Liver (tissue), 9 donors: ENCODE results near the gene FGF12. TPM values are rescaled to one million over a fixed set of nuclear protein-coding genes. Genes with fewer than 3 reads are reported as not detected.

ENCODE experiments used
- DNase-seq: peaks from one replicate; pipeline ENCODE4 v3.0.0-alpha.2; 2017; ENCODE audit warnings: low spot score
- H3K27ac ChIP-seq, 2 donors: one replicate each; pipeline ENCODE4 v1.7.0; 2013; ENCODE audit warnings: inconsistent platforms in 2 of 2, low read length in 2 of 2, control low read depth in 1 of 2, low read depth in 1 of 2, mild to moderate bottlenecking in 1 of 2
- H3K27me3 ChIP-seq, 4 donors: one replicate each; pipeline versions ENCODE4 v1.6.1 to v1.7.0; 2013; ENCODE audit warnings: low read length in 3 of 4, inconsistent platforms in 1 of 4, mild to moderate bottlenecking in 1 of 4, moderate library complexity in 1 of 4; ENCODE audit not compliant: control insufficient read depth in 4 of 4, insufficient read depth in 4 of 4
- H3K36me3 ChIP-seq, 4 donors: one replicate each; pipeline versions ENCODE4 v1.6.1 to v1.7.0; 2013; ENCODE audit warnings: low read length in 3 of 4, mild to moderate bottlenecking in 3 of 4, low read depth in 1 of 4, moderate library complexity in 1 of 4; ENCODE audit not compliant: control insufficient read depth in 4 of 4, insufficient read depth in 3 of 4
- H3K4me1 ChIP-seq, 4 donors: one replicate each; pipeline versions ENCODE4 v1.6.1 to v1.7.0; 2013; ENCODE audit warnings: low read length in 3 of 4, mild to moderate bottlenecking in 3 of 4, moderate library complexity in 1 of 4; ENCODE audit not compliant: control insufficient read depth in 4 of 4, insufficient read depth in 4 of 4
- H3K4me3 ChIP-seq, 3 donors: one replicate each; pipeline versions ENCODE4 v1.6.1 to v1.7.0; 2013; ENCODE audit warnings: low read length in 3 of 3, control low read depth in 1 of 3, low read depth in 1 of 3, mild to moderate bottlenecking in 1 of 3
- H3K9ac ChIP-seq, 2 donors: one replicate each; pipeline ENCODE4 v1.7.0; 2013; ENCODE audit warnings: low read length in 2 of 2, mild to moderate bottlenecking in 2 of 2, moderate library complexity in 2 of 2, control low read depth in 1 of 2, low read depth in 1 of 2
- H3K9me3 ChIP-seq, 4 donors: one replicate each; pipeline versions ENCODE4 v1.6.1 to v1.7.0; 2013; ENCODE audit warnings: low read length in 3 of 4; ENCODE audit not compliant: control insufficient read depth in 4 of 4
- ATF3 ChIP-seq: IDR thresholded peaks from 2 replicates; pipeline ENCODE4 v1.6.1; 2016; ENCODE audit warnings: antibody characterized with exemption
- CTCF ChIP-seq: fragments of 150-350 bp; IDR thresholded peaks from 2 replicates; pipeline ENCODE4 v1.5.1; 2017; ENCODE audit warnings: improper control_type of control experiment, low read depth, low read length; ENCODE audit not compliant: missing input control
- EGR1 ChIP-seq, 2 donors: IDR thresholded peaks; 2 replicates each; pipeline ENCODE4 v1.6.1; 2016 to 2018; ENCODE audit warnings: antibody characterized with exemption in 2 of 2, low read depth in 2 of 2
- FOXA1 ChIP-seq: IDR thresholded peaks from 2 replicates; pipeline ENCODE4 v1.6.1; 2016; ENCODE audit warnings: antibody characterized with exemption
- FOXA2 ChIP-seq: IDR thresholded peaks from 2 replicates; pipeline ENCODE4 v1.6.1; 2016; ENCODE audit warnings: antibody characterized with exemption
- HNF4A ChIP-seq, 2 donors: conservative IDR thresholded peaks; 2 replicates each; pipeline ENCODE4 v1.6.1; 2016; ENCODE audit warnings: antibody characterized with exemption in 2 of 2, mild to moderate bottlenecking in 2 of 2
- JUND ChIP-seq, 2 donors: IDR thresholded peaks; 2 replicates each; pipeline ENCODE4 v1.6.1; 2016; ENCODE audit warnings: antibody characterized with exemption in 2 of 2
- MAX ChIP-seq: IDR thresholded peaks from 2 replicates; pipeline ENCODE4 v1.6.1; 2016; ENCODE audit warnings: antibody characterized with exemption
- NR2F2 ChIP-seq: IDR thresholded peaks from 2 replicates; pipeline ENCODE4 v1.6.1; 2016; ENCODE audit warnings: antibody characterized with exemption
- REST ChIP-seq: IDR thresholded peaks from 2 replicates; pipeline ENCODE4 v1.6.1; 2016; ENCODE audit warnings: antibody characterized with exemption, mild to moderate bottlenecking
- RXRA ChIP-seq, 2 donors: IDR thresholded peaks; 2 replicates each; pipeline ENCODE4 v1.6.1; 2017 to 2018; ENCODE audit warnings: antibody characterized with exemption in 2 of 2, mild to moderate bottlenecking in 1 of 2
- TAF1 ChIP-seq: conservative IDR thresholded peaks from 2 replicates; pipeline ENCODE4 v1.6.1; 2016; ENCODE audit warnings: antibody characterized with exemption, mild to moderate bottlenecking
- ZBTB33 ChIP-seq: IDR thresholded peaks from 2 replicates; pipeline ENCODE4 v1.6.1; 2016; ENCODE audit warnings: antibody characterized with exemption
- WGBS: extraction: QIAGEN DNeasy Blood & Tissue Kit; methylation state at CpG from one replicate; pipeline ENCODE4 v1.1.7; 2013; 5-methylcytosine and 5-hydroxymethylcytosine counted together
- polyA plus RNA-seq, 2 donors: library from polyadenylated mRNA; stranded (reverse) in 1 of 2; unstranded in 1 of 2; fragments of 200-250 nt in 1 of 2; fragments of >200 nt in 1 of 2; fragmentation: Nextera tagmentation in 1 of 2; extraction: Ambion mirVana in 1 of 2; gene quantifications; one replicate each; pipeline versions ENCODE4 v1.2.1 to v1.2.3, GENCODE V29; 2013 to 2015
- total RNA-seq, 2 donors: library from RNA; depleted of rRNA; stranded (reverse); fragments of >200 nt; gene quantifications; one replicate each; pipeline ENCODE4 v1.2.3, GENCODE V29; 2014
- donor health status: healthy.
- donor health status: healthy.
- donor health status: healthy.
- donor health status: healthy.
- donor health status: healthy.

FGF12 gene
- total and polyA plus RNA-seq, 4 donors, result 0.11 to 0.59 (median 0.19) TPM

- 4% methylated on average over 53 of the region's 53 CpGs for WGBS
- Histone ChIP-seq H3K27me3 (peaks cover 0 to 42% (median 6%) of the 10 kb centered on the region in 4 donors), H3K36me3 (no peaks in the 10 kb centered on the region), H3K4me3 (peak overlapping the region in 2 of 3 donors; percentile 50 to 58), H3K4me1 (peaks cover 13 to 26% (median 21%) of the 10 kb centered on the region in 4 donors), H3K27ac (no peak overlapping the region), H3K9me3 (no peaks in the 10 kb centered on the region), H3K9ac (no peak overlapping the region)
- TF ChIP-seq RXRA (IDR thresholded peaks at IDR 0.05) (no peak), JUND (IDR thresholded peaks at IDR 0.05) (no peak), FOXA2 (no peak), ZBTB33 (no peak), EGR1 (IDR thresholded peaks at IDR 0.05; ENCODE audit: low read depth in 2 of 2) (no peak), ATF3 (no peak), FOXA1 (no peak), CTCF (no peak), REST (no peak)
- DNase-seq, result no peak
Observed at GRCh38 chr3:192409838-192410683, 317.3 kb downstream of the FGF12 start.

DNA sequence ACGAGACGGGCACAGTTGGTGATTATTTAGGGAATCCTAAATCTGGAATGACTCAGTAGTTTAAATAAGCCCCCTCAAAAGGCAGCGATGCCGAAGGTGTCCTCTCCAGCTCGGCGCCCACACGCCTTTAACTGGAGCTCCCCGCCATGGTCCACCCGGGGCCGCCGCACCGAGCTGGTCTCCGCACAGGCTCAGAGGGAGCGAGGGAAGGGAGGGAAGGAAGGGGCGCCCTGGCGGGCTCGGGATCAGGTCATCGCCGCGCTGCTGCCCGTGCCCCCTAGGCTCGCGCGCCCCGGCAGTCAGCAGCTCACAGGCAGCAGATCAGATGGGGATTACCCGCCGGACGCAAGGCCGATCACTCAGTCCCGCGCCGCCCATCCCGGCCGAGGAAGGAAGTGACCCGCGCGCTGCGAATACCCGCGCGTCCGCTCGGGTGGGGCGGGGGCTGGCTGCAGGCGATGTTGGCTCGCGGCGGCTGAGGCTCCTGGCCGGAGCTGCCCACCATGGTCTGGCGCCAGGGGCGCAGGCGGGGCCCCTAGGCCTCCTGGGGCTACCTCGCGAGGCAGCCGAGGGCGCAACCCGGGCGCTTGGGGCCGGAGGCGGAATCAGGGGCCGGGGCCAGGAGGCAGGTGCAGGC lies 318.0 kb downstream of the FGF12 start:
- H3K9me3 ChIP-seq, result no peaks in the 10 kb centered on the region
- H3K4me1 ChIP-seq, result peaks cover 13 to 26% (median 21%) of the 10 kb centered on the region in 4 donors
- no peaks in the 10 kb centered on the region for H3K36me3 ChIP-seq
- TF ChIP-seq TAF1, result no peak
- TF ChIP-seq EGR1 (IDR thresholded peaks at IDR 0.05; ENCODE audit: low read depth in 2 of 2), result no peak
- TF ChIP-seq MAX, result no peak
- TF ChIP-seq HNF4A (conservative IDR thresholded peaks at IDR 0.05), result no peak
- TF ChIP-seq NR2F2, result no peak
- TF ChIP-seq JUND (IDR thresholded peaks at IDR 0.05), result no peak
- H3K27me3 ChIP-seq, result peaks cover 0 to 42% (median 9%) of the 10 kb centered on the region in 4 donors
- DNase-seq, result no peak
- H3K9ac ChIP-seq, result no peak overlapping the region
- WGBS, result 1% methylated on average over 61 of the region's 61 CpGs
- H3K4me3 ChIP-seq, result peak overlapping the region in 2 of 3 donors; percentile 50 to 58
- no peak overlapping the region for H3K27ac ChIP-seq
